ENCODE measurements around the gene CCDC30. TPM values are rescaled to one million over a fixed set of nuclear protein-coding genes. Genes with fewer than 3 reads are reported as not detected.

CCDC30 gene
- total and polyA plus RNA-seq, 9 of the 15 experiments (the other 6 are each of a cell fraction or from before 2014, with no cell fraction given) = 0.05 to 0.91 (median 0.24) TPM

- FAIRE-seq (no peak), ATAC-seq (no peak), DNase-seq (ENCODE audit: extremely low read depth in 1 of 4, low spot score in 3 of 4) (no peak)
- ChIA-PET CTCF (ENCODE audit: low intra/inter-chr PET ratio) (no interaction called here), POLR2A (no interaction called here)
- Histone ChIP-seq H3K9me1 (ENCODE audit: control insufficient read depth, insufficient read depth, low read length) (no peaks in the 10 kb centered on the region), H3K27ac (ENCODE audit: extremely low read depth, low read depth, low read length) (no peak overlapping the region), H3K79me2 (ENCODE audit: control insufficient read depth, insufficient read depth, low read length) (no peaks in the 10 kb centered on the region), H3K4me2 (ENCODE audit: insufficient read depth, low read length) (no peak overlapping the region), H4K20me1 (replicated peaks; ENCODE audit: control insufficient read depth, insufficient read depth, low read length) (no peaks in the 10 kb centered on the region), H3K4me1 (replicated peaks in 1 of 2; ENCODE audit: control insufficient read depth in 2 of 2, insufficient read depth in 2 of 2, low read length in 2 of 2) (no peaks in the 10 kb centered on the region), H3K4me3 (no peak overlapping the region), H2AFZ (ENCODE audit: low read depth, low read length) (no peak overlapping the region), H3K9ac (ENCODE audit: insufficient read depth in 1 of 2, low read depth in 2 of 2, low read length in 2 of 2) (no peak overlapping the region), H3K27me3 (ENCODE audit: control insufficient read depth in 2 of 2, insufficient read depth in 2 of 2, low read length in 2 of 2) (peaks cover 5 to 14% of the 10 kb centered on the region in 2 experiments; a peak in 3 of 5 replicates), H3K9me3 (replicated peaks; ENCODE audit: control insufficient read depth, insufficient read depth, low read depth, low read length) (no peaks in the 10 kb centered on the region), H3K36me3 (ENCODE audit: control insufficient read depth, insufficient read depth, low read length) (no peaks in the 10 kb centered on the region)
- no peak for TF ChIP-seq ZBTB11 (CRISPR knock-in tag; IDR thresholded peaks at IDR 0.05)
- TF ChIP-seq ZNF830 (CRISPR knock-in tag; IDR thresholded peaks at IDR 0.05) = no peak
- peak; percentile 38 for TF ChIP-seq TFE3 (CRISPR knock-in tag; IDR thresholded peaks at IDR 0.05)
- no peak for TF ChIP-seq ZKSCAN3 (CRISPR knock-in tag; IDR thresholded peaks at IDR 0.05)
- TF ChIP-seq LARP7 (IDR thresholded peaks at IDR 0.05) = no peak
- TF ChIP-seq IFI16 (CRISPR knock-in tag; IDR thresholded peaks at IDR 0.05) = no peak
- in situ Hi-C loops (cut with MboI) = no loop called here
- intact Hi-C loops (cut with micrococcal nuclease) = no loop called here
- BruUV-seq (replicated peaks) = no TSS peak
Observed at GRCh38 chr1:42449256-42449655, 13.8 kb upstream of the CCDC30 start.
